Gastrocnemius medialis (tissue), 4 donors: Measurements from ENCODE around the gene PPIH. TPM values are rescaled to one million over a fixed set of nuclear protein-coding genes. Genes with fewer than 3 reads are reported as not detected.
"Not testable (repeated sequence)": the region's sequence is repeated elsewhere in the genome, so short reads cannot be mapped to it uniquely, and the experiment has no call there.

Source experiments
- ATAC-seq, 2 donors: fragments of 150-250 bp; one replicate each; pipeline ENCODE4 v1.9.1; 2016
- DNase-seq, 2 donors: peaks; one replicate each; pipeline ENCODE4 v3.0.0-alpha.2; 2019
- H3K27ac ChIP-seq, 4 donors: fragments of 200-600 bp; sonication (generic); 1 replicate in 1 of 4; 2 replicates in 3 of 4; pipeline ENCODE4 v1.5.1; 2016 to 2018; ENCODE audit warnings: mild to moderate bottlenecking in 2 of 4, moderate library complexity in 1 of 4
- H3K27me3 ChIP-seq, 3 donors: fragments of 200-600 bp; sonication (generic) in 2 of 3; 1 replicate in 1 of 3; 2 replicates in 2 of 3; pipeline versions ENCODE4 v1.5.1 to v1.6.0; 2016 to 2019; ENCODE audit warnings: mild to moderate bottlenecking in 1 of 3, moderate library complexity in 1 of 3
- H3K36me3 ChIP-seq, 2 donors: fragments of 200-600 bp; sonication (generic) in 1 of 2; one replicate each; pipeline ENCODE4 v1.5.1; 2017 to 2018
- H3K4me1 ChIP-seq, 2 donors: fragments of 200-600 bp; sonication (generic) in 1 of 2; one replicate each; pipeline ENCODE4 v1.5.1; 2016 to 2017; ENCODE audit warnings: mild to moderate bottlenecking in 2 of 2
- H3K4me3 ChIP-seq, 4 donors: fragments of 200-600 bp; sonication (generic) in 3 of 4; 1 replicate in 1 of 4; 2 replicates in 3 of 4; pipeline ENCODE4 v1.5.1; 2016 to 2019; ENCODE audit warnings: mild to moderate bottlenecking in 2 of 4
- H3K9me3 ChIP-seq, 3 donors: fragments of 200-600 bp; sonication (generic) in 2 of 3; 1 replicate in 1 of 3; 2 replicates in 2 of 3; pipeline ENCODE4 v1.5.1; 2016 to 2019
- CTCF ChIP-seq, 5 experiments: fragments of 450-650 bp in 3 of 5; fragments of 200-600 bp in 2 of 5; sonication (generic) in 2 of 5; IDR thresholded peaks in 4 of 5; conservative IDR thresholded peaks in 1 of 5; 1 replicate in 4 of 5; 2 replicates in 1 of 5; pipeline ENCODE4 v1.5.1; 2016 to 2019; ENCODE audit warnings: antibody characterized with exemption in 5 of 5, mild to moderate bottlenecking in 3 of 5, moderate library complexity in 3 of 5
- POLR2A ChIP-seq, 2 donors: fragments of 450-650 bp; IDR thresholded peaks; one replicate each; pipeline ENCODE4 v1.6.1; 2017; ENCODE audit warnings: antibody characterized with exemption in 2 of 2, mild to moderate bottlenecking in 2 of 2, moderate library complexity in 2 of 2
- in situ Hi-C, 4 donors: fragments of 200-750 bp; cut with MboI; loops; one replicate each; pipeline versions ENCODE4 v1.15.0 to v1.8.0; 2017; ENCODE audit warnings: low sequenced_read_pairs in 4 of 4
- intact Hi-C: fragments of 100-400 bp; cut with DNase I; formaldehyde crosslinking; loops from one replicate; pipeline ENCODE4 v1.15.1; 2023; ENCODE audit warnings: low total_unique reads
- total RNA-seq, 4 donors: library from RNA; depleted of rRNA; stranded (reverse); fragments of >200 nt; gene quantifications; one replicate each; pipeline versions ENCODE4 v1.1.0 to v1.2.3, GENCODE V29; 2016

PPIH gene
- total RNA-seq, 4 donors from 2014 or later, result 6.1 to 13.6 (median 7.1) TPM

DNA sequence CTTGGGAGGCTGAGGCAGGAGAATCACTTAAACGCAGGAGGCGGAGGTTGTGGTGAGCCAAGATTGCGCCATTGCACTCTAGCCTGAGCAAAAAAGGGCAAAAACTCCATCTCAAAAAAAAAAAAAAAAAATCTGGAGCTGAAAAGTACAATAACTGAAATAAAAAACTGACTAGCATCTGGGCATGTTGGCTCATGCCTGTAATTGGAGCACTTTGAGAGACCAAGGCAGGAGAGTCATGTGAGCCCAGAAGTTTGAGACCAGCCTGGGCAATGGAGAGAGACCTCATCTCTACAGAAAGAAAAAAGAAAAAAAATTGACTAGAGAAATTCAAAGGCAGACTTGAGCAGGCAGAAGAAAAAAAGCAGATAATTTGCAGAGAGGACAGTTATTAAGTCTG lies 63.7 kb downstream of the PPIH start:
- no peak overlapping the region for H3K4me3 ChIP-seq
- ATAC-seq, result no peak
- DNase-seq, result no peak
- H3K27ac ChIP-seq, result no peak overlapping the region
- intact Hi-C loops, result no loop called here
- H3K36me3 ChIP-seq, result peaks cover 0 to 5% of the 10 kb centered on the region in 2 donors
- in situ Hi-C loops, result no loop called here
- H3K27me3 ChIP-seq, result no peaks in the 10 kb centered on the region
- no peaks in the 10 kb centered on the region for H3K9me3 ChIP-seq
- TF ChIP-seq POLR2A (IDR thresholded peaks at IDR 0.05) (no peak), CTCF (IDR thresholded peaks at IDR 0.05 in 4 of 5, conservative IDR thresholded peaks at IDR 0.05 in 1 of 5) (no peak)
- no peaks in the 10 kb centered on the region for H3K4me1 ChIP-seq

DNA sequence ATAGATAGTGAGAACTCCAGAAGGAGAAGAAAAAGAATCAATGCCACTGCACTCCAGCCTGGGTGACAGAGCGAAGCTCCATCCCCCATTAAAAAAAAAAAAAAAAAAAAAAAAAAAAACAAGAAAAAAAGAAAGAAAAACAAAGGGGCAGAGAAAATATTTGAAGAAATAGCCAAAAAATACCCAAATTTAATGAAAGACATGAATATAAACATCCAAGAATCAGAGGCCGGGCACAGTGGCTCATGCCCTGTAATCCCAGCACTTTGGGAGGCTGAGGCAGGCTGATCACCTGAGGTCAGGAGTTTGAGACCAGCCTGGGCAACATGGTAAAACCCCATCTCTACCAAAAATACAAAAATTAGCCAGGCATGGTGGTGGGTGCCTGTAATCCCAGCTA lies 64.2 kb downstream of the PPIH start:
- DNase-seq, intact Hi-C loops, H3K4me3 ChIP-seq, H3K27ac ChIP-seq, in situ Hi-C loops, H3K27me3 ChIP-seq, H3K4me1 ChIP-seq, H3K36me3 ChIP-seq, H3K9me3 ChIP-seq, ATAC-seq: not testable (repeated sequence)

- H3K27me3 ChIP-seq, result no peaks in the 10 kb centered on the region
- no peaks in the 10 kb centered on the region for H3K4me1 ChIP-seq
- H3K9me3 ChIP-seq, result no peaks in the 10 kb centered on the region
- TF ChIP-seq POLR2A (IDR thresholded peaks at IDR 0.05), result no peak
- intact Hi-C loops, result no loop called here
- H3K36me3 ChIP-seq, result peaks cover 0 to under 1% of the 10 kb centered on the region in 2 donors
- no peak overlapping the region for H3K4me3 ChIP-seq
- ATAC-seq (no peak), DNase-seq (no peak)
- no peak overlapping the region for H3K27ac ChIP-seq
- in situ Hi-C loops, result no loop called here
Measured at GRCh38 chr1:42723511-42723910, 65.3 kb downstream of the PPIH start.

DNA sequence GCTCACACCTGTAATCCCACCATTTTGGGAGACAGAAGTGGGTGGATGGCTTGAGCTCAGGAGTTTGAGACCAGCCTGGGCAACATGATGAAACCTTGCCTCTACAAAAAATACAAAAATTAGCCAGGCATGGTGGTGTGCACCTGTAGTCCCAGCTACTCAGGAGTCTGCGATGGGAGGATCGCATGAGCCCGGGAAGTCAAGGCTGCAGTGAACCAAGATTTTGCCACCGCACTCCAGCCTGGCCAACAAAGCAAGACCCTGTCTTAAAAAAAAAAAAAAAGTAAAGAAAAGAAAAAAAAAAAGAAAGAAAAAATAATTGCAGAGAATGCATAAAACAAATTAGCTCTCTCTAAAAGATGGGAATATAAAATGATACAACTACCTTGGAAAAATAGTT lies 67.6 kb downstream of the PPIH start:
- H3K36me3 ChIP-seq, ATAC-seq, H3K27me3 ChIP-seq, H3K9me3 ChIP-seq, intact Hi-C loops, DNase-seq, H3K4me1 ChIP-seq, H3K27ac ChIP-seq, H3K4me3 ChIP-seq: not testable (repeated sequence)
- in situ Hi-C loops, result loop anchor here in 1 of 4 donors (25.0 kb wide), 2 partner anchors 164 to 589 kb away; no protein-coding TSS in a partner anchor

Other genes starting within 250 kb of the PPIH start
- 1 to 10 TPM in 1 of 4 donors, under 1 TPM in 1, not detected in 2; 0.80 to 1.0 TPM for gene ZMYND12, start 202.4 kb upstream of the PPIH start, total RNA-seq
- gene PPCS, start 201.9 kb upstream of the PPIH start, total RNA-seq, result 10 to 100 TPM; 31.7 to 55.1 (median 42.1) TPM
- 1 to 10 TPM in 2 of 4 donors, under 1 TPM in 2; 0.24 to 2.9 (median 0.74) TPM for gene CCDC30, start 195.1 kb upstream of the PPIH start, total RNA-seq
- gene YBX1, start 24.0 kb downstream of the PPIH start, total RNA-seq, result 1,000 to 10,000 TPM in 2 of 4 donors, 100 to 1,000 TPM in 2; 861 to 1,251 (median 1,022) TPM
- under 1 TPM in 2 of 4 donors, not detected in 2; 0.20 to 0.59 TPM for gene CLDN19, start 81.8 kb downstream of the PPIH start, total RNA-seq
- 1 to 10 TPM; 3.0 to 7.0 (median 5.6) TPM for gene P3H1, start 108.6 kb downstream of the PPIH start, total RNA-seq
- gene C1orf50, start 108.8 kb downstream of the PPIH start, total RNA-seq, result 10 to 100 TPM in 1 of 4 donors, 1 to 10 TPM in 3; 2.8 to 14.7 (median 5.4) TPM
- under 1 TPM in 2 of 4 donors, not detected in 2; 0.19 to 0.25 TPM for gene TMEM269, start 126.6 kb downstream of the PPIH start, total RNA-seq
- gene ERMAP, start 158.7 kb downstream of the PPIH start, total RNA-seq, result 1 to 10 TPM; 1.4 to 6.5 (median 3.9) TPM
- gene SVBP, start 159.0 kb downstream of the PPIH start, total RNA-seq, result 10 to 100 TPM; 15.5 to 26.4 (median 24.9) TPM
- 10 to 100 TPM in 2 of 4 donors, 1 to 10 TPM in 2; 7.1 to 25.5 (median 9.8) TPM for gene ZNF691, start 188.2 kb downstream of the PPIH start, total RNA-seq